GM12878 (cell line): ENCODE data around the gene NUMBL. TPM values are rescaled to one million over a fixed set of nuclear protein-coding genes. Genes with fewer than 3 reads are reported as not detected.

Source experiments
- ATAC-seq: fragments of 200-7000 bp; cut with Tn5 transposase; 3 replicates; pipeline ENCODE4 v1.9.1; 2020; ENCODE audit warnings: mild to moderate bottlenecking, moderate library complexity
- BruUV-seq: library from RNA; stranded (reverse); fragments of 400-500 nt; replicated peaks from 2 replicates; lab custom pipeline; 2021; lab: Mats Ljungman, UMichigan
- CTCF ChIA-PET: fragments of 300-600 bp; sonication (Branson Sonifier 250); formaldehyde crosslinking; extraction: SDS; loops from one replicate; lab custom pipeline; 2021; ENCODE audit warnings: inconsistent platforms; lab: Yijun Ruan, JAX
- POLR2A ChIA-PET: fragments of 350-600 bp; formaldehyde crosslinking; extraction: SDS; loops from one replicate; lab custom pipeline; 2021; ENCODE audit warnings: inconsistent platforms; lab: Charles Lee
- RAD21 ChIA-PET: fragments of 300-600 bp; sonication (Branson Sonifier 250); formaldehyde crosslinking; loops from one replicate; lab custom pipeline; 2023; ENCODE audit warnings: antibody characterized with exemption; ENCODE audit not compliant: unreplicated experiment; lab: Charles Lee
- SMC1A ChIA-PET: fragments of 300-600 bp; sonication (Branson Sonifier 250); formaldehyde crosslinking; loops from one replicate; lab custom pipeline; 2023; ENCODE audit not compliant: unreplicated experiment, uncharacterized antibody; lab: Charles Lee
- DNase-seq: peaks from one replicate; pipeline ENCODE4 v3.0.0-alpha.2; 2011; ENCODE audit warnings: low read depth, low spot score
- FAIRE-seq: peaks from 3 replicates; lab custom pipeline; 2011; peaks lifted over from hg19 to GRCh38; lab: Jason Lieb, UNC
- H2AFZ ChIP-seq: 2 replicates; pipeline ENCODE4 v1.6.0; 2011; ENCODE audit warnings: low read depth, low read length, control low read depth; ENCODE audit not compliant: control insufficient read depth
- H3K27ac ChIP-seq: 2 replicates; pipeline ENCODE4 v1.5.1; 2011; ENCODE audit warnings: control low read depth; ENCODE audit not compliant: control insufficient read depth, insufficient read depth
- H3K27me3 ChIP-seq, 2 experiments: replicated peaks in 1 of 2; 2 replicates each; pipeline versions ENCODE4 v1.6.0 to v1.6.1; 2011; ENCODE audit warnings: low read length in 1 of 2; ENCODE audit not compliant: control insufficient read depth in 2 of 2, insufficient read depth in 2 of 2
- H3K36me3 ChIP-seq, 2 experiments: 2 replicates each; pipeline ENCODE4 v1.5.1; 2011; ENCODE audit warnings: low read length in 1 of 2; ENCODE audit not compliant: control insufficient read depth in 2 of 2, insufficient read depth in 2 of 2
- H3K4me1 ChIP-seq: 2 replicates; pipeline ENCODE4 v1.6.1; 2011; ENCODE audit warnings: mild to moderate bottlenecking, low read length, moderate library complexity, mixed read lengths; ENCODE audit not compliant: control insufficient read depth, insufficient read depth
- H3K4me2 ChIP-seq: 2 replicates; pipeline ENCODE4 v1.6.0; 2011; ENCODE audit warnings: control low read depth; ENCODE audit not compliant: control insufficient read depth, insufficient read depth
- H3K4me3 ChIP-seq: fragments of 200-600 bp; sonication (generic); 2 replicates; pipeline ENCODE4 v1.5.1; 2016
- H3K79me2 ChIP-seq: 2 replicates; pipeline ENCODE4 v1.6.0; 2011; ENCODE audit warnings: low read length; ENCODE audit not compliant: control insufficient read depth, insufficient read depth
- H3K9ac ChIP-seq: 2 replicates; pipeline ENCODE4 v1.8.0; 2011; ENCODE audit warnings: low read length, control low read depth, mixed read lengths; ENCODE audit not compliant: control insufficient read depth, insufficient read depth
- H3K9me3 ChIP-seq: replicated peaks from 3 replicates; pipeline ENCODE4 v1.5.1; 2011; ENCODE audit warnings: mild to moderate bottlenecking, low read length; ENCODE audit not compliant: control insufficient read depth, insufficient read depth
- H4K20me1 ChIP-seq: 2 replicates; pipeline ENCODE4 v1.6.0; 2011; ENCODE audit not compliant: control insufficient read depth, insufficient read depth
- ATF3 ChIP-seq: IDR thresholded peaks from 2 replicates; pipeline ENCODE4 v1.6.1; 2011; ENCODE audit warnings: low read depth, mild to moderate bottlenecking, low read length, moderate library complexity, borderline replicate concordance; ENCODE audit errors: extremely low read depth
- BHLHE40 ChIP-seq, 2 experiments: fragments of 450-650 bp in 1 of 2; IDR thresholded peaks; 2 replicates each; pipeline ENCODE4 v1.6.1; 2011 to 2017; ENCODE audit warnings: low read depth in 2 of 2, borderline replicate concordance in 1 of 2, improper control_type of control experiment in 1 of 2, low read length in 1 of 2, mild to moderate bottlenecking in 1 of 2
- CREB1 ChIP-seq: IDR thresholded peaks from 2 replicates; pipeline ENCODE4 v1.6.1; 2012; ENCODE audit warnings: low read depth, mild to moderate bottlenecking, inconsistent platforms
- EP300 ChIP-seq, 2 experiments: fragments of 150-350 bp in 1 of 2; IDR thresholded peaks; 2 replicates each; pipeline ENCODE4 v1.6.1; 2011 to 2012; ENCODE audit warnings: low read depth in 2 of 2, low read length in 2 of 2, borderline replicate concordance in 1 of 2, improper control_type of control experiment in 1 of 2, inconsistent platforms in 1 of 2; ENCODE audit not compliant: control insufficient read depth in 1 of 2
- MTA2 ChIP-seq: fragments of 450-650 bp; IDR thresholded peaks from 2 replicates; pipeline ENCODE4 v1.6.1; 2016; ENCODE audit warnings: low read depth, mild to moderate bottlenecking, moderate library complexity
- RAD51 ChIP-seq: fragments of 450-650 bp; IDR thresholded peaks from 2 replicates; pipeline ENCODE4 v1.6.1; 2016; ENCODE audit warnings: moderate library complexity, mild to moderate bottlenecking, inconsistent platforms
- RELB ChIP-seq: fragments of 450-650 bp; IDR thresholded peaks from 2 replicates; pipeline ENCODE4 v1.6.1; 2017; ENCODE audit warnings: low read depth, mild to moderate bottlenecking, moderate library complexity
- SP1 ChIP-seq: IDR thresholded peaks from one replicate; pipeline ENCODE4 v1.6.1; 2011; ENCODE audit warnings: low read depth, low read length
- SUZ12 ChIP-seq: fragments of 200-600 bp; sonication (generic); IDR thresholded peaks from one replicate; pipeline ENCODE4 v1.6.1; 2018; ENCODE audit warnings: antibody characterized with exemption, mild to moderate bottlenecking; ENCODE audit not compliant: unreplicated experiment
- TBL1XR1 ChIP-seq: IDR thresholded peaks from 2 replicates; pipeline ENCODE4 v1.6.1; 2012; ENCODE audit warnings: low read depth, low read length, improper control_type of control experiment
- YBX1 ChIP-seq: fragments of 450-650 bp; IDR thresholded peaks from 2 replicates; pipeline ENCODE4 v1.6.1; 2016; ENCODE audit warnings: antibody characterized with exemption
- WGBS: methylation state at CpG from one replicate; pipeline ENCODE4 v1.1.6; 2016; ENCODE audit warnings: low lambda C conversion rate; ENCODE audit not compliant: insufficient replicate concordance, insufficient coverage; ENCODE audit errors: missing lambda C conversion rate; 5-methylcytosine and 5-hydroxymethylcytosine counted together
- in situ Hi-C: fragments of 300-500 bp; cut with MboI; formaldehyde crosslinking; loops from 9 replicates; pipeline ENCODE4 v1.14.3; 2018; ENCODE audit warnings: mixed read lengths
- intact Hi-C: fragments of 100-400 bp; cut with micrococcal nuclease; formaldehyde crosslinking; loops from one replicate; pipeline ENCODE4 v1.14.2; 2022; ENCODE audit not compliant: unreplicated experiment
- polyA plus RNA-seq, 11 experiments: library from polyadenylated mRNA; depleted of rRNA in 4 of 11; unstranded in 6 of 11; stranded (reverse) in 5 of 11; fragments of >200 nt; fragmentation: Nextera tagmentation in 4 of 11; fragmentation: Illumina TruSeq in 1 of 11; extraction: Ambion mirVana in 4 of 11; extraction: Trizol in 1 of 11; gene quantifications; 1 replicate in 1 of 11; 2 replicates in 10 of 11; pipeline versions ENCODE4 v1.2.1 to v1.2.3, GENCODE V29; 2011 to 2016; ENCODE audit warnings: inconsistent platforms in 2 of 11, missing spikeins in 2 of 11, low read depth in 1 of 11
- total RNA-seq, 4 experiments: library from RNA; depleted of rRNA in 3 of 4; stranded (reverse); fragments of >200 nt in 3 of 4; fragmentation: Illumina TruSeq in 1 of 4; extraction: Trizol in 1 of 4; gene quantifications; 2 replicates each; pipeline versions ENCODE4 v1.2.1 to v1.2.3, GENCODE V29; 2013 to 2021
- TF ChIP-seq, protein P1 (sequence below): fragments of 150-350 bp; IDR thresholded peaks from 2 replicates; pipeline ENCODE4 v1.6.1; 2016; ENCODE audit warnings: low read depth, low read length
- TF ChIP-seq, protein P2 (sequence below): IDR thresholded peaks from 2 replicates; pipeline ENCODE4 v1.6.1; 2011; ENCODE audit warnings: borderline replicate concordance, low read depth, mild to moderate bottlenecking, moderate library complexity, mixed read lengths, low read length; ENCODE audit not compliant: insufficient read depth; ENCODE audit errors: extremely low read length
- TF ChIP-seq, protein P3 (sequence below): IDR thresholded peaks from 2 replicates; pipeline ENCODE4 v1.6.1; 2011; ENCODE audit warnings: borderline replicate concordance, low read depth, mild to moderate bottlenecking, moderate library complexity, low read length; ENCODE audit not compliant: insufficient read depth, poor library complexity, severe bottlenecking

The NUMBL gene
- total and polyA plus RNA-seq, 10 of the 15 experiments (the other 5 are each of a cell fraction or from before 2014, with no cell fraction given) = 0.16 to 9.4 (median 1.9) TPM

GRCh38 chr19:40687525-40688016 is 2.9 kb downstream of the NUMBL start:
- Histone ChIP-seq H4K20me1 (no peaks in the 10 kb centered on the region), H3K27me3 (no peaks in the 10 kb centered on the region), H2AFZ (peak overlapping the region; percentile 40), H3K36me3 (no peaks in the 10 kb centered on the region; a peak in 1 of 4 replicates), H3K4me2 (peak overlapping the region; percentile 34), H3K79me2 (no peaks in the 10 kb centered on the region), H3K4me1 (peaks cover 26% of the 10 kb centered on the region), H3K27ac (peak overlapping the region; percentile 4; the same call in 1 of the 2 replicates), H3K9me3 (no peaks in the 10 kb centered on the region), H3K4me3 (no peak overlapping the region), H3K9ac (no peak overlapping the region)
- WGBS = 4% methylated on average over 12 of the region's 12 CpGs
- FAIRE-seq (peak; percentile 75), DNase-seq (peak; percentile 23), ATAC-seq (peak; percentile 47)
- ChIA-PET RAD21 (interaction anchor here (1.4 to 2.1 kb wide), 2 partner anchors 24 to 90 kb away, joined by 4 to 12 read pairs; partner anchors contain the start of gene RAB4B), SMC1A (interaction anchor here (0.7 to 1.2 kb wide), 2 partner anchors 29 to 117 kb away, joined by 3 read pairs; no protein-coding TSS in a partner anchor), CTCF (interaction anchor here (0.7 to 1.3 kb wide), 2 partner anchors 119 to 125 kb away, joined by 3 to 4 read pairs; no protein-coding TSS in a partner anchor), POLR2A (interaction anchor here (1.0 kb wide), 1 partner anchor 70 kb away, joined by 3 read pairs; no protein-coding TSS in a partner anchor)
- intact Hi-C loops = no loop called here
- in situ Hi-C loops = no loop called here
- no TSS peak for BruUV-seq
- TF ChIP-seq CREB1 (peak; percentile 65; the same call in 1 of the 2 replicates), SUZ12 (no peak), SP1 (peak; percentile 39), TBL1XR1 (0 out of 2 replicates have a peak, but pooled peaks have one; percentile 47), RELB (peak; percentile 2; the same call in 1 of the 2 replicates), MTA2 (peak; percentile 28; the same call in 1 of the 2 replicates), YBX1 (no peak), RAD51 (peak; percentile 75), BHLHE40 (IDR thresholded peaks at IDR 0.05; ENCODE audit: borderline replicate concordance in 1 of 2, low read depth in 2 of 2, low read length in 1 of 2) (peak; percentile 78 to 81; a peak in 2 of 4 replicates), ATF3 (no peak), EP300 (IDR thresholded peaks at IDR 0.05; ENCODE audit: borderline replicate concordance in 1 of 2, control insufficient read depth in 1 of 2, low read depth in 2 of 2, low read length in 2 of 2) (0 out of 4 replicates have a peak, but pooled peaks of 1 of the 2 experiments have one; percentile 33)
- TF ChIP-seq, protein P1, sequence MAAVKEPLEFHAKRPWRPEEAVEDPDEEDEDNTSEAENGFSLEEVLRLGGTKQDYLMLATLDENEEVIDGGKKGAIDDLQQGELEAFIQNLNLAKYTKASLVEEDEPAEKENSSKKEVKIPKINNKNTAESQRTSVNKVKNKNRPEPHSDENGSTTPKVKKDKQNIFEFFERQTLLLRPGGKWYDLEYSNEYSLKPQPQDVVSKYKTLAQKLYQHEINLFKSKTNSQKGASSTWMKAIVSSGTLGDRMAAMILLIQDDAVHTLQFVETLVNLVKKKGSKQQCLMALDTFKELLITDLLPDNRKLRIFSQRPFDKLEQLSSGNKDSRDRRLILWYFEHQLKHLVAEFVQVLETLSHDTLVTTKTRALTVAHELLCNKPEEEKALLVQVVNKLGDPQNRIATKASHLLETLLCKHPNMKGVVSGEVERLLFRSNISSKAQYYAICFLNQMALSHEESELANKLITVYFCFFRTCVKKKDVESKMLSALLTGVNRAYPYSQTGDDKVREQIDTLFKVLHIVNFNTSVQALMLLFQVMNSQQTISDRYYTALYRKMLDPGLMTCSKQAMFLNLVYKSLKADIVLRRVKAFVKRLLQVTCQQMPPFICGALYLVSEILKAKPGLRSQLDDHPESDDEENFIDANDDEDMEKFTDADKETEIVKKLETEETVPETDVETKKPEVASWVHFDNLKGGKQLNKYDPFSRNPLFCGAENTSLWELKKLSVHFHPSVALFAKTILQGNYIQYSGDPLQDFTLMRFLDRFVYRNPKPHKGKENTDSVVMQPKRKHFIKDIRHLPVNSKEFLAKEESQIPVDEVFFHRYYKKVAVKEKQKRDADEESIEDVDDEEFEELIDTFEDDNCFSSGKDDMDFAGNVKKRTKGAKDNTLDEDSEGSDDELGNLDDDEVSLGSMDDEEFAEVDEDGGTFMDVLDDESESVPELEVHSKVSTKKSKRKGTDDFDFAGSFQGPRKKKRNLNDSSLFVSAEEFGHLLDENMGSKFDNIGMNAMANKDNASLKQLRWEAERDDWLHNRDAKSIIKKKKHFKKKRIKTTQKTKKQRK = no peak
- TF ChIP-seq, protein P2, sequence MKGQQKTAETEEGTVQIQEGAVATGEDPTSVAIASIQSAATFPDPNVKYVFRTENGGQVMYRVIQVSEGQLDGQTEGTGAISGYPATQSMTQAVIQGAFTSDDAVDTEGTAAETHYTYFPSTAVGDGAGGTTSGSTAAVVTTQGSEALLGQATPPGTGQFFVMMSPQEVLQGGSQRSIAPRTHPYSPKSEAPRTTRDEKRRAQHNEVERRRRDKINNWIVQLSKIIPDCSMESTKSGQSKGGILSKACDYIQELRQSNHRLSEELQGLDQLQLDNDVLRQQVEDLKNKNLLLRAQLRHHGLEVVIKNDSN = peak; percentile 63
- TF ChIP-seq, protein P3, sequence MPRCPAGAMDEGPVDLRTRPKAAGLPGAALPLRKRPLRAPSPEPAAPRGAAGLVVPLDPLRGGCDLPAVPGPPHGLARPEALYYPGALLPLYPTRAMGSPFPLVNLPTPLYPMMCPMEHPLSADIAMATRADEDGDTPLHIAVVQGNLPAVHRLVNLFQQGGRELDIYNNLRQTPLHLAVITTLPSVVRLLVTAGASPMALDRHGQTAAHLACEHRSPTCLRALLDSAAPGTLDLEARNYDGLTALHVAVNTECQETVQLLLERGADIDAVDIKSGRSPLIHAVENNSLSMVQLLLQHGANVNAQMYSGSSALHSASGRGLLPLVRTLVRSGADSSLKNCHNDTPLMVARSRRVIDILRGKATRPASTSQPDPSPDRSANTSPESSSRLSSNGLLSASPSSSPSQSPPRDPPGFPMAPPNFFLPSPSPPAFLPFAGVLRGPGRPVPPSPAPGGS = peak; percentile 80
